Thymus (tissue), 11 donors: ENCODE data around the gene AHCTF1. TPM values are rescaled to one million over a fixed set of nuclear protein-coding genes. Genes with fewer than 3 reads are reported as not detected.
"Not testable (repeated sequence)": the region's sequence is repeated elsewhere in the genome, so short reads cannot be mapped to it uniquely, and the experiment has no call there.

ENCODE experiments used
- DNase-seq, 9 donors: peaks; one replicate each; pipeline ENCODE4 v3.0.0-alpha.2; 2013; ENCODE audit warnings: low spot score in 9 of 9, low read depth in 6 of 9, missing footprints in 1 of 9
- H3K27ac ChIP-seq, 2 donors: one replicate each; pipeline ENCODE4 v1.5.1; 2013; ENCODE audit warnings: control low read depth in 1 of 2, low read depth in 1 of 2, low read length in 1 of 2, mild to moderate bottlenecking in 1 of 2, moderate library complexity in 1 of 2
- H3K27me3 ChIP-seq, 2 donors: one replicate each; pipeline ENCODE4 v1.5.1; 2013; ENCODE audit warnings: low read length in 1 of 2; ENCODE audit not compliant: control insufficient read depth in 2 of 2, insufficient read depth in 1 of 2
- H3K36me3 ChIP-seq, 2 donors: one replicate each; pipeline ENCODE4 v1.5.1; 2013; ENCODE audit warnings: low read length in 1 of 2, mild to moderate bottlenecking in 1 of 2, moderate library complexity in 1 of 2; ENCODE audit not compliant: control insufficient read depth in 2 of 2, insufficient read depth in 2 of 2
- H3K4me1 ChIP-seq, 2 donors: one replicate each; pipeline ENCODE4 v1.5.1; 2013; ENCODE audit warnings: low read length in 2 of 2; ENCODE audit not compliant: control insufficient read depth in 2 of 2, insufficient read depth in 2 of 2
- H3K4me3 ChIP-seq, 2 donors: one replicate each; pipeline ENCODE4 v1.5.1; 2013; ENCODE audit warnings: low read length in 2 of 2, control low read depth in 1 of 2, mild to moderate bottlenecking in 1 of 2
- H3K9me3 ChIP-seq, 2 donors: one replicate each; pipeline ENCODE4 v1.5.1; 2013; ENCODE audit warnings: low read length in 1 of 2, mild to moderate bottlenecking in 1 of 2; ENCODE audit not compliant: control insufficient read depth in 2 of 2, insufficient read depth in 1 of 2
- WGBS: extraction: QIAGEN DNeasy Blood & Tissue Kit; methylation state at CpG from one replicate; pipeline ENCODE4 v1.1.7; 2013; 5-methylcytosine and 5-hydroxymethylcytosine counted together
- polyA plus RNA-seq: library from polyadenylated mRNA; stranded (reverse); fragments of 200-250 nt; gene quantifications from one replicate; pipeline ENCODE4 v1.2.3, GENCODE V29; 2013
- total RNA-seq: library from RNA; stranded (reverse); fragments of 120-200 nt; gene quantifications from one replicate; pipeline ENCODE4 v1.2.4, GENCODE V29; 2013
- donor health status: healthy.

The AHCTF1 gene
- total and polyA plus RNA-seq, 2 donors, result 17.8 to 22.5 TPM

DNA sequence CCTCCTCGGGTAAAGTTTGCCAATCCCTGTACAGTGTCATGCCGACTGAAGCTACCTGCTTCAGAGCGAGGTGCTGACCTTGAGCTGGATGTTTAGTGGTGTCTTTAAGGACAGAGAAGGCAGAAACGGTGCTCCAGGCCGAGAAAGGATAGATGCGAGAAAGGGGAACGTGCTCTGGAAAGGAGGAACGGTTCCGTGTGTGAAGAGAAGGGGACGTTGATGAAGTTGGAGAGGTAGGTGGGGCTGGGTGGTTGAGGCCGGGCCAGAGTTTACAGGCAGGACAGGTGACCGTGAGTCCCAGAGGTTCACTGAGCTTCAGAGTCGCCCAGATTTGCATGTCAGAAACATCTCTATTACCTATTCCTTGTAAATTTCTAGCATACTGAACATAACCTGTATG is 116.9 kb downstream of the AHCTF1 start:
- DNase-seq, result no peak
- Histone ChIP-seq H3K9me3 (no peaks in the 10 kb centered on the region), H3K27me3 (no peaks in the 10 kb centered on the region), H3K27ac (no peak overlapping the region), H3K36me3 (no peaks in the 10 kb centered on the region), H3K4me3 (no peak overlapping the region), H3K4me1 (peaks cover 0 to 3% of the 10 kb centered on the region in 2 donors)
- WGBS, result 98% methylated on average over 13 of the region's 13 CpGs

DNA sequence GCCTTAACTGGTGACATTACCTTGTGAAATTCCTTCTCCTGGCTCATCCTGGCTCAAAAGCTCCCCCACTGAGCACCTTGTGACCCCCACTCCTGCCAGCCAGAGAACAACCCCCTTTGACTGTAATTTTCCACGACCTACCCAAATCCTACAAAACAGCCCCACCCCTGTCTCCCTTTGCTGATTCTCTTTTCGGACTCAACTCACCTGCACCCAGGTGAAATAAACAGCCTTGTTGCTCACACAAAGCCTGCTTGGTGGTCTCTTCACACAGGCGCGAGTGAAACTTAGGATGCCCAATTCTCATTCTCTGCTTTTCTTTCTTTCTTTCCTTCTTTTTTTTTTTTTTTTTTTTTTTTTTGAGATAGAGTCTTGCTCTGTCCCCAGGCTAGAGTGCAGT is 118.4 kb downstream of the AHCTF1 start:
- not testable (repeated sequence) for H3K36me3 ChIP-seq, H3K4me1 ChIP-seq, DNase-seq, H3K9me3 ChIP-seq, H3K27ac ChIP-seq, H3K27me3 ChIP-seq, H3K4me3 ChIP-seq
- 96% methylated on average over 4 of the region's 4 CpGs for WGBS

DNA sequence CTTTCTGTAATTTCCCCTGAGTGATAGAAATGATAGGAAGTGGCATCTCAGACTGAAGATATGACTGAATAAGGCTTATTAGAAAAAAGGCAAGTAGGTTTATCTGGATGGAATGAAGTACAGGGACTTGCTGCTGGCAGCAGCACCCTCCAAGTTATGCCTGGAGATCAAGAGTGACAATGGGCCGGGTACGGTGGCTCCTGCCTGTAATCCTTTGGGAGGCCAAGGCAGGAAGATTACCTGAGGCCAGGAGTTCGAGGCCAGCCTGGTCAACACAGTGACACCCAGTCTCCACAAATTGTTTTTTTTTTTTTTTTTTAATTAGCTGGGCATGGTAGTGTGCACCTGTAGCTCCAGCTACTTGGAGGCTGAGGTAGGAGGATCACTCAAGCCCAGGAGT is 119.8 kb downstream of the AHCTF1 start:
- Histone ChIP-seq H3K27ac (no peak overlapping the region), H3K4me1 (peaks cover 0 to 3% of the 10 kb centered on the region in 2 donors), H3K9me3 (no peaks in the 10 kb centered on the region), H3K27me3 (no peaks in the 10 kb centered on the region), H3K36me3 (no peaks in the 10 kb centered on the region), H3K4me3 (no peak overlapping the region)
- 95% methylated on average over 3 of the region's 3 CpGs for WGBS
- no peak for DNase-seq

DNA sequence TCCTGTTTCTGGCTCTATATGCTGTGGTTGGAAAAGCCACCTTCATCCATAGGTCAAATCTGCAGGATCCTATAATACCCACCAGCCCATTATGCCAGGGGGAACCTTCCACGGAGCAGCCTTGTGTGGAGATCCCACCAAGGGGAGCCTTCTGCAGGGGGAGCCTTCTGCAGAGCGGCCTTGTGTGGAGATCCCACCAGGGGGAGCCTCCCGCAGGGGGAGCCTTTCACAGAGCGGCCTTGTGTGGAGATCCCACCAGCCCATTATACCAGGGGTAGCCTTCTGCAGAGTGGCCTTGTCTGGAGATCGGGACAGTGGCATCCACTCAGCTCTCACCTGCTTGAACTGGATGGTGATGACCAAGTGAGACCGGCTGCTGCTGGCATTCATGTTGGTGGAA is 122.3 kb downstream of the AHCTF1 start:
- Histone ChIP-seq H3K36me3 (no peaks in the 10 kb centered on the region), H3K9me3 (no peaks in the 10 kb centered on the region), H3K4me3 (no peak overlapping the region), H3K27me3 (no peaks in the 10 kb centered on the region), H3K27ac (no peak overlapping the region), H3K4me1 (no peaks in the 10 kb centered on the region)
- 95% methylated on average over 6 of the region's 6 CpGs for WGBS
- DNase-seq, result no peak

DNA sequence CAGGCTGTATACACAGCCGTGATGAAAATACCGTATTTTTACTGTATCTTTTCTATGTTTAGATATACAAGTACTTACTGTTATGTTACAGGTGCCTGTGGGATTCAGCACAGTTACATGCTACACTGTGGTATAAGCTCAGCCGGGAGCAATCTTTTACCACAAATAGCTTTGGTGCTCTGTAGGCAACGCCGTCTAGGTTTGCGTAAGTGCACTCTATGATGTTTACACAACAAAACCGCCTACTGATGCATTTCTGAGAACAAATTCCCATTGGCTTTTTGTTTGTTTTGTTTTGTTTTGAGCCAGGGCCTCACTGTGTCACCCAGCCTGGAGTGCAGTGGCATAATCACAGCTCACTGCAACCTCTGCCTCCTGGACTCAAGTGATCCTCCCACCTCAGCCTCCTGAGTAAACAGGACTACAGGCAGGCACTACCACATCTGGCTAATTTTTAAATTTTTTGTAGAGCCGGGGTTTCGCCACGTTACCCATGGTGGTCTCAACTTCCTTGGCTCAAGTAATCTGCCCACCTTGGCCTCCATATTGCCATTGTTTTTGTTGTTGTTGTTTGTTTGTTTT is 126.5 kb downstream of the AHCTF1 start:
- 88% methylated on average over 10 of the region's 10 CpGs for WGBS
- no peak overlapping the region for H3K4me3 ChIP-seq
- no peaks in the 10 kb centered on the region for H3K4me1 ChIP-seq
- no peak for DNase-seq
- no peaks in the 10 kb centered on the region for H3K36me3 ChIP-seq
- H3K27ac ChIP-seq, result no peak overlapping the region
- peaks cover 0 to 5% of the 10 kb centered on the region in 2 donors for H3K9me3 ChIP-seq
- H3K27me3 ChIP-seq, result no peaks in the 10 kb centered on the region

DNA sequence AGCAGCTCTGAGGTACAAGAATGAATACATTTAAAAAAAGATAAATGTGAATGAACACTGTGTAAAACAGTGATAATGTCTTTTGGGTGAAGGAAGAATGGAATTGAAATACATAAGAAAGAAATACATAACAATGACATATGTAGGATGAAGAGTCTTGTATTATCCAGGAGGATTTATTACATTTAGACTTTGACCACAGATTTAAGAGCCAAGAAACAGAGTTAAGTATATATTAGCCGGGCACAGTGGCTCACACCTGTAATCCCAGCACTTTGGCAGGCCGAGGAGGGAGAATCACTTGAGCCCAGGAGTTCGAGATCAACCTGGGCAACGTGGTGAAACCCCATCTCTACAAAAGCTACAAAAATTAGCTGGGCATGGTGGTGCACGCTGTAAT is 127.9 kb downstream of the AHCTF1 start:
- 97% methylated on average over 5 of the region's 5 CpGs for WGBS
- Histone ChIP-seq H3K4me1 (no peaks in the 10 kb centered on the region), H3K4me3 (no peak overlapping the region), H3K36me3 (no peaks in the 10 kb centered on the region), H3K27ac (no peak overlapping the region), H3K27me3 (no peaks in the 10 kb centered on the region), H3K9me3 (peaks cover 0 to 5% of the 10 kb centered on the region in 2 donors)
- DNase-seq, result no peak

DNA sequence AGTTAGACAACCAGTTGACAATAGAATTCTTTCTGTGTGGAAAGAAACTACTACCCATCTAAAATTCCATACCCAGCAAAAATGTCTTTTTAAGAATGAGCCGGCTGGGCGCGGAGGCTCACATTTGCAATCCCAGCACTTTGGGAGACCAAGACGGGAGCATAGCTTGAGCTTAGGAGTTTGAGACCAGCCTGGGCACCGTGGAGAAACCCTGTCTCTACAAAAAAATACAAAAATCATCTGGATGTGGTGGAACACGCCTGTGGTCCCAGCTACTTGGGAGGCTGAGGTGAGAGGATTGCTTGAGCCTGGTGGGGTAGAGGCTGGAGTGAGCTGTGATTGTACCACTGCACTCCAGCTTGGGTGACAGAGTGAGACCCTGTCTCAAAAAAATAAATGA is 128.4 kb downstream of the AHCTF1 start:
- Histone ChIP-seq H3K36me3 (no peaks in the 10 kb centered on the region), H3K4me3 (no peak overlapping the region), H3K27ac (no peak overlapping the region), H3K9me3 (peaks cover 0 to 5% of the 10 kb centered on the region in 2 donors), H3K27me3 (no peaks in the 10 kb centered on the region), H3K4me1 (no peaks in the 10 kb centered on the region)
- DNase-seq, result no peak
- WGBS, result 97% methylated on average over 6 of the region's 6 CpGs

DNA sequence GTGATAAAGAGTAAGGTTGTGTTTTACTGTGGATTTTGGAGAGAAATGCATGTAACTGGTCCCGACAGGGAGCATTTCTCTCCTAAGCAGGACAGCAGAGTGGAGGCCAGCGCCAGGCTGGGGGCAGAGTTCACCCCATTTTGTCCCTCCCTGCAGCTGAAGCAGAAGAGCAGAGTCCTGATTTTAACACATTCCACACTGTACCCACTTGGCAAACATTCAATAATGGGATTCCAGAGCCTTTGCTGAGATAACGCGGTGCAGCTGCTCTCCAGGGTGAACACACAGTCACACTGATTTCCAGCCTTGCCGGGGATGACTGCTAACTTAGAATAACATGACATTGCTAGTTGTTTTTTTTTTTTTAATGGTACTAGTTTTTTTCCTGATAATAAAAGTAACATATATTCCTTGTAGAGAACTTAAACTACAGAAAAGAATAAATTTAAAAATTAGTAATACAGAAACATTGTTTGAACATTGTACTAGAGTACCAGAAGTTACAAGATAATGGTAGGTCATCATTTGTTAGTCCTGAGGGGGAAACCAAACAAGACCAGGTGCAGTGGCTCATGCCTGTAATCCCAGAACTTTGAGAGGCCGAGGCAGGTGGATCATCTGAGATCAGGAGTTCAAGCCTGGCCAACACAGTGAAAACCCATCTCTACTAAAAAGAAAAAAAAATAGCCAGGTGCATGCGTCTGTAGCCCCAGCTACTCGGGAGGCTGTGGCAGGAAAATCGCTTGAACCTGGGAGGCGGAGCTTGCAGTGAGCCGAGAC is 130.3 kb downstream of the AHCTF1 start:
- Histone ChIP-seq H3K27me3 (no peaks in the 10 kb centered on the region), H3K4me3 (no peak overlapping the region), H3K36me3 (no peaks in the 10 kb centered on the region), H3K9me3 (peaks cover 0 to 5% of the 10 kb centered on the region in 2 donors), H3K4me1 (no peaks in the 10 kb centered on the region), H3K27ac (no peak overlapping the region)
- WGBS, result 96% methylated on average over 11 of the region's 11 CpGs
- no peak for DNase-seq

DNA sequence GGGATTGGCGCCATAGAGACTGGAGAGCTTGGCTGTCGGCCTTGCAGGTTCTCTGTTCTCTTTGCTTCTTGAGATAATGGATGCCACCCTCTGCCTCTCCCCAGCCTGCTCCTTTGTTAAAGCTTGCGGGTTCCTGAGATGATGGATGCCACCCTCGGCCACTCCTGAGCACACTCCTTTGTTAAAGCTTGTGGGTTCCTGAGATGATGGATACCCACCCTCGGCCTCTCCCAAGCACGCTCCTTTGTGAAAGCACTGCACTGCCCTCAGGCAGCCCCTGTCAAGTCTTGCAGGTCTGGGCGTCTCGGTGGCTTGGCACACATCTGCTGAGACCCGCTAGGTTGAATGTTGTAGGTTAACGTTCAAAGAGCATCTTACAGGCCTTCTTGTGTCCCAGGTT is 131.0 kb downstream of the AHCTF1 start:
- H3K36me3 ChIP-seq, result no peaks in the 10 kb centered on the region
- peaks cover 0 to 9% of the 10 kb centered on the region in 2 donors for H3K9me3 ChIP-seq
- H3K27ac ChIP-seq, result no peak overlapping the region
- WGBS, result 90% methylated on average over 10 of the region's 10 CpGs
- DNase-seq, result no peak
- H3K27me3 ChIP-seq, result no peaks in the 10 kb centered on the region
- H3K4me3 ChIP-seq, result no peak overlapping the region
- no peaks in the 10 kb centered on the region for H3K4me1 ChIP-seq
